ENCODE results near the gene FUT7. TPM values are rescaled to one million over a fixed set of nuclear protein-coding genes. Genes with fewer than 3 reads are reported as not detected.

FUT7 gene
- total and polyA plus RNA-seq, 4 experiments from 2014 or later = 3.4 to 43.8 (median 13.6) TPM

DNA sequence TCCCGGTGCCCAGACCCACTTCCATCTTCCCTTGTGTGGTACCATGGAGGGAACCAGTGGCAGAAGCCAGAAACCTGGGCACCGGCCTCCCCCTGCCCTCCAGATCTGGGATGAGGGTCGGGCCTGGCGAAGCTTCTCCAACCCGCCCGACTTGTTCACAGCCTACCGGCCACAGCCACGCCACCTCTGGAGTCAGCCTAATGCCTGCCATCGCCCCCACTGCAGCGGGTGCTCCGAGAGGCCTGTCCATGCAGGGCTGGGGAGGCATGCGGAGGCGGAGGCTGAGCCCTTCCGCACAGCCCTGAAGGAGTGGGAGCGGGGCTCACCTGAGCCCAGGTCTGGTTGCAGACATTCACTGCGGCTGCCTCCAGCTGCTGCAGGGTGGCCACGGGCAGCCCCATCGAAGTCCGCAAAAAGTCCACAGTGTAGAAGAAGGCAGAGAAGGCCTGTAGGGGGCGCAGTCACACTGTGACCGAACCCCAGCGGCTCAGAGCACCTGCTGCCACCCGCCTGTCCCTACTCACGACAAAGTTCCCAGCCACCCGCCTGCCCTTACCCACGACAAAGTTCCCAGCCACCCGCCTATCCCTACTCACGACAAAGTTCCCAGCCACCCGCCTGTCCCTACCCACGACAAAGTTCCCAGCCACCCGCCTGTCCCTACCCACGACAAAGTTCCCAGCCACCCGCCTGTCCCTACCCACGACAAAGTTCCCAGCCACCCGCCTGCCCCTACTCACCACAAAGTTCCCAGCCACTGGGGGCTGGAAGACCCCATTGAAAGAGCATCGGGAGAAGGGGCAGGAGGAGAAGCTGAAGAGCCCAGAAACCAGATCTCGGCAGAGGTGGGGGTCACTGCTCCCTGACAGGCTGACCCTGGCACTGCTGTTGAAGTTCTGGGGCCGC, 17.9 kb upstream of the FUT7 start:
- POLR2A ChIA-PET (ENCODE audit: partially characterized antibody) = no interaction called here
- H3K27ac ChIP-seq (ENCODE audit: low read depth, low read length) = no peak overlapping the region
- Mint-ChIP-seq H3K36me3 (no peaks in the 10 kb centered on the region), H3K27ac (peak overlapping the region in 3 of 7 donors; percentile 35 to 78 (median 74)), H3K27me3 (peaks cover 15 to 21% of the 10 kb centered on the region in 2 donors), H3K9me3 (peaks cover 0 to 5% (median 0%) of the 10 kb centered on the region in 8 donors), H3K4me3 (peak overlapping the region in 3 of 8 donors; percentile 31 to 52 (median 36)), H3K4me1 (peaks cover 1 to 17% (median 5%) of the 10 kb centered on the region in 4 donors)
- H3K27me3 ChIP-seq (ENCODE audit: insufficient read depth, low read length) = peaks cover 51% of the 10 kb centered on the region
- intact Hi-C loops (cut with micrococcal nuclease) = no loop called here
- peaks cover 32% of the 10 kb centered on the region for H3K4me1 ChIP-seq (ENCODE audit: insufficient read depth, low read length)
- DNase-seq = peak in 3 of 5 donors; percentile 44 to 54 (median 52)
- no peak overlapping the region for H3K4me3 ChIP-seq (ENCODE audit: low read length in 2 of 2)
- H3K9me3 ChIP-seq (ENCODE audit: control insufficient read depth in 1 of 2, low read length in 2 of 2) = no peaks in the 10 kb centered on the region
- no peaks in the 10 kb centered on the region for H3K36me3 ChIP-seq (ENCODE audit: insufficient read depth, low read length)
- CTCF ChIA-PET (ENCODE audit: partially characterized antibody) = no interaction called here

DNA sequence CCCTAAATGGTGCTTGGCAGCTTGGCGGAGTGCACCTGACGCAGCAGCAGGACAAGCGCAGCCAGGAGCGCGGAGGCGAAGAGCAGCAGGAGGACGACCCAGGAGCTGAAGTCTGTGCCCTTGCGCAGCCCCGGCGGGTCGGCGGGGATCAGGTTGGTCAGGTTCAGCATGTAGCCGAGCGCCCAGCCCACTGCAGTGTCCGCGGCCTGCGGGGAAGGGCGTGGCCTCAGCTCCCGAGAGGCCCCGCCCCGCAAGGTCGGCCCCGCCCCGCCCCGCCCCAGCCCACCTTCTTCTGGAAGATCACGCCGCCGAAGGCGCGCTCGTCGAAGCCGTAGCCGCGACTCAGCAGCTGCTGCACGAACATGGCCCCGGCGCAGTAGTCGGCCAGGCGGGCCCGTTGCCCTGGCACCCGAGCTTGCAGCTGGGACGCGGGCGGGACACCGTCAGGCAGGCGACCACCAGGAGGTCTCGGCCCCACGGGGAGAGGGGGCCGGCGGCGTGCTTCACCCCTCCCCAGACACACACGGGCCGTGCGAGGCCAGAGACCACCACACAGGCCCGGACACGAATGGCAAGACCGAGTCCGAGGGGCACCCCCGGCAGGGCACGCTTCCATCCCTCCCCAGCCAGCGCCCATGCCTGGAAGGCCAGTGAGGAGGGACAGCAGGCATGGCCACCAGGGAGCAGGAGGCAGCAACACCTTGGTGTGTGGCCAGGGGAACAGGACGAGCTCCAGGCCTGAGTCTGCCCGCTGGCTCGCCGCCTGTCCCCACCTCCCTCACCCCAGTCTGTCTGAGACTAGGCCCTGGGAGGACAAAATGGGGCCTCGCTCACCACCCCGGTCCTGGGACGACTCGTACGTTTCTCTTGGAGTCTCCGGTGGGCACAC, 17.0 kb upstream of the FUT7 start:
- Mint-ChIP-seq H3K9me3 (peaks cover 0 to 5% (median 0%) of the 10 kb centered on the region in 8 donors), H3K4me3 (peak overlapping the region in 1 of 8 donors; percentile 52), H3K36me3 (no peaks in the 10 kb centered on the region), H3K27ac (peak overlapping the region in 2 of 7 donors; percentile 23 to 35), H3K27me3 (peaks cover 16 to 22% of the 10 kb centered on the region in 2 donors), H3K4me1 (peaks cover 3 to 22% (median 9%) of the 10 kb centered on the region in 4 donors)
- H3K36me3 ChIP-seq (ENCODE audit: insufficient read depth, low read length) = no peaks in the 10 kb centered on the region
- no peak for DNase-seq
- no peak overlapping the region for H3K27ac ChIP-seq (ENCODE audit: low read depth, low read length)
- H3K27me3 ChIP-seq (ENCODE audit: insufficient read depth, low read length) = peaks cover 51% of the 10 kb centered on the region
- H3K9me3 ChIP-seq (ENCODE audit: control insufficient read depth in 1 of 2, low read length in 2 of 2) = no peaks in the 10 kb centered on the region
- H3K4me1 ChIP-seq (ENCODE audit: insufficient read depth, low read length) = peaks cover 41% of the 10 kb centered on the region
- intact Hi-C loops (cut with micrococcal nuclease) = no loop called here
- CTCF ChIA-PET (ENCODE audit: partially characterized antibody) = interaction anchor here (2.7 kb wide), 1 partner anchor 18 kb away, joined by 58 read pairs; no protein-coding TSS in a partner anchor
- POLR2A ChIA-PET (ENCODE audit: partially characterized antibody) = interaction anchor here (2.3 kb wide), 1 partner anchor 21 kb away, joined by 12 read pairs; the partner anchor contains the start of gene SAPCD2
- H3K4me3 ChIP-seq (ENCODE audit: low read length in 2 of 2) = no peak overlapping the region

DNA sequence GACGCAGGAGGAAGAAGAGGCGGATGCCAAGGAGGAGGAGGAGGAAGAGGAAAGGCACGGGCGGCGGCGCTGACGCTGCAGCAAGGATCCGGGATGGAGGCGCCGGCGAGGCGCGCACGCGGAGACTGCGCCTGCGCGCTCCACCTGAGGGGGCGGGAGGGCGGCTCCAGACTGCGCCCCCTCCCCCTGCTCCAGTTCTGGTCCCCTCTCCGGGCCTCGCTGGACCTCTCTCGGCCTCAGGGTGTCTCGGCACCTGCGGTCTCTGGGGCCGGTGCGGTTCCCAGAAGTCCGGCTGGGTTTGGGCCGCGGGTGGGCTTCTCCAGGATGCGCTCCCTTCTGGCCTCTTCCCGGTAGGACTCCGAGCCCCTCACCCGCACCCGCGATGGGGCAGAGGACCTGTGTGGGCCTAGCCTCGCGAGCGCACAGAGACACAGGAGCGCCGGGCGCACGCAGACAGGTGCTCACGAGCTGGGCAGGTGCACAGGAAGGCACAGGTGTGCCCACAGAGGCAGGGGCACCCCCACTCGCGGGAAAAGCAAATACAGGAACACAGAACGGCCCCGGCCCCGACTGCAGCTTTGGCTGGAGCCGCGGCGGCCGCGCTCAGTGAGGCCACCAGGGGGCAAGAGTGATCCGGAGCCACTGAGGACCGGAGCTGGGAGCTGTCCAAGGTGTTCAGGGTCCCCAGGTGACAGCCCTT, 14.3 kb upstream of the FUT7 start, which contains the start of gene NPDC1:
NPDC1 (minus strand) TSS at position 90 of the 700 bp plus-strand sequence. CDS start 188 bp downstream, outside the sequence.
- H3K27ac ChIP-seq (ENCODE audit: low read depth, low read length) = no peak within 1 kb of the TSS
- peak within 1 kb of the TSS; percentile 72 to 88 (median 82) for H3K4me3 Mint-ChIP-seq
- peaks cover 32% of the 10 kb centered on the region for H3K27me3 ChIP-seq (ENCODE audit: insufficient read depth, low read length)
- intact Hi-C loops (cut with micrococcal nuclease) = loop anchor here (1.0 kb wide), 2 partner anchors 21 to 181 kb away; partner anchors contain the start of gene RNF224
- peaks cover 15 to 19% of the 10 kb centered on the region in 2 donors for H3K27me3 Mint-ChIP-seq
- ChIA-PET POLR2A (ENCODE audit: partially characterized antibody) (interaction anchor here (0.7 to 2.3 kb wide), 15 partner anchors 9 to 239 kb away, joined by 3 to 12 read pairs (median 4); partner anchors contain the start of genes MAN1B1, SAPCD2 and UAP1L1), CTCF (ENCODE audit: partially characterized antibody) (interaction anchor here (0.6 to 2.7 kb wide), 34 partner anchors 8 to 1075 kb away, joined by 3 to 58 read pairs (median 4); partner anchors contain the start of genes CLIC3, FUT7, MAN1B1 and PAXX)
- H3K4me1 Mint-ChIP-seq = peaks cover 3 to 22% (median 9%) of the 10 kb centered on the region in 4 donors
- peaks cover 37% of the 10 kb centered on the region for H3K4me1 ChIP-seq (ENCODE audit: insufficient read depth, low read length)
- H3K9me3 Mint-ChIP-seq = peaks cover 0 to 5% (median 0%) of the 10 kb centered on the region in 8 donors
- no peaks in the 10 kb centered on the region for H3K36me3 ChIP-seq (ENCODE audit: insufficient read depth, low read length)
- H3K9me3 ChIP-seq (ENCODE audit: control insufficient read depth in 1 of 2, low read length in 2 of 2) = no peaks in the 10 kb centered on the region
- peak within 1 kb of the TSS in 1 of 2 donors; percentile 72 for H3K4me3 ChIP-seq (ENCODE audit: low read length in 2 of 2)
- H3K27ac Mint-ChIP-seq = peak within 1 kb of the TSS in 3 of 7 donors; percentile 52 to 84 (median 53)
- H3K36me3 Mint-ChIP-seq = no peaks in the 10 kb centered on the region
- peak; percentile 72 to 79 (median 77) for DNase-seq

- ChIA-PET POLR2A (ENCODE audit: partially characterized antibody) (interaction anchor here (1.2 to 2.1 kb wide), 3 partner anchors 10 to 52 kb away, joined by 3 to 9 read pairs (median 5); partner anchors contain the start of gene ABCA2), CTCF (ENCODE audit: partially characterized antibody) (interaction anchor here (1.0 to 2.7 kb wide), 9 partner anchors 10 to 252 kb away, joined by 3 to 58 read pairs (median 6); partner anchors contain the start of gene FUT7)
- peak overlapping the region in 1 of 2 donors; percentile 72 for H3K4me3 ChIP-seq (ENCODE audit: low read length in 2 of 2)
- intact Hi-C loops (cut with micrococcal nuclease) = loop anchor here (1.0 kb wide), 2 partner anchors 22 to 182 kb away; partner anchors contain the start of gene RNF224
- DNase-seq = no peak
- peaks cover 37% of the 10 kb centered on the region for H3K4me1 ChIP-seq (ENCODE audit: insufficient read depth, low read length)
- peaks cover 31% of the 10 kb centered on the region for H3K27me3 ChIP-seq (ENCODE audit: insufficient read depth, low read length)
- H3K4me3 Mint-ChIP-seq = peak overlapping the region; percentile 63 to 88 (median 82)
- peaks cover 13 to 18% of the 10 kb centered on the region in 2 donors for H3K27me3 Mint-ChIP-seq
- no peaks in the 10 kb centered on the region for H3K36me3 Mint-ChIP-seq
- peak overlapping the region in 1 of 7 donors; percentile 44 for H3K27ac Mint-ChIP-seq
- peaks cover 0 to 4% (median 0%) of the 10 kb centered on the region in 8 donors for H3K9me3 Mint-ChIP-seq
- no peaks in the 10 kb centered on the region for H3K36me3 ChIP-seq (ENCODE audit: insufficient read depth, low read length)
- H3K4me1 Mint-ChIP-seq = peaks cover 3 to 22% (median 9%) of the 10 kb centered on the region in 4 donors
- no peak overlapping the region for H3K27ac ChIP-seq (ENCODE audit: low read depth, low read length)
- no peaks in the 10 kb centered on the region for H3K9me3 ChIP-seq (ENCODE audit: control insufficient read depth in 1 of 2, low read length in 2 of 2)
These were observed 13.6 kb upstream of the FUT7 start for GRCh38 chr9:137045294-137046087.

DNA sequence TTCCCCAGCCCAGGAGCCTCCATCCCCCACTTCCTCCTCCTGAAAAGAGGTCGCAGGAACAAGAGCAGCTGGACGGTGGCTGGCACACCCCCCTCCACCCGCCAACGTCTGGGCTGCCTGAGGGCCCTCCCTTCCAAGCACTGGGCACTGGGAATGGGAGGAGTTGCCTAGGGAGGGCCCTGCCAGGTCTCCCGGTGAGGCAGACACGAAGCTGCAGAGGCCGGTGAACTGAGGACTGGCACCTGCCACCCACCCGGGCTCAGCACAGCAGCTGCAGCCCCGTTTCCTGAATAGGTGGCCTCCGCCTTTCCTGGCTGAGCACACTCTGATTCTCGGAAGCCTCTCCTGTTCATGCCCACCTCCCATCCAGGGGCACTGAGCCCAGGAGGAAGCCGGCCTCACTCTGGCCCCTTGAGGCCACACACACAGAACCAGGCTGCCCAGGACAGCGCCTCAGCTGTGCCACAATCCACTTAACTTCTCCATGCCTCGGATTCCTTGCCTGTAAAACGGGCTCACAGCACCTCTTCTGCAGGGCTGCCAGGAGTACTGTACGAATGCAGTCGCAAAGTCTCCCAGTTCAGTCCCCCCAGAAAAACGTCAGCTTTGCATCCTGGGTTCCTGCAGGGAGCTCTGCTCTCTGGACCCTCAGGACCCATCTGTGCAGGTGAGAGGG, 12.8 kb upstream of the FUT7 start:
- intact Hi-C loops (cut with micrococcal nuclease) = no loop called here
- ChIA-PET CTCF (ENCODE audit: partially characterized antibody) (interaction anchor here (0.9 to 2.5 kb wide), 7 partner anchors 10 to 258 kb away, joined by 3 to 17 read pairs (median 5); partner anchors contain the start of gene MAN1B1), POLR2A (ENCODE audit: partially characterized antibody) (interaction anchor here (0.9 to 2.1 kb wide), 4 partner anchors 9 to 52 kb away, joined by 3 to 9 read pairs (median 4); partner anchors contain the start of genes ABCA2 and MAN1B1)
- Mint-ChIP-seq H3K9me3 (no peaks in the 10 kb centered on the region), H3K27ac (peak overlapping the region in 3 of 7 donors; percentile 44 to 84 (median 53)), H3K27me3 (peaks cover 10 to 14% of the 10 kb centered on the region in 2 donors), H3K4me3 (peak overlapping the region; percentile 63 to 88 (median 82)), H3K36me3 (no peaks in the 10 kb centered on the region), H3K4me1 (peaks cover 3 to 18% (median 8%) of the 10 kb centered on the region in 4 donors)
- Histone ChIP-seq H3K27me3 (ENCODE audit: insufficient read depth, low read length) (peaks cover 23% of the 10 kb centered on the region), H3K4me1 (ENCODE audit: insufficient read depth, low read length) (peaks cover 36% of the 10 kb centered on the region), H3K4me3 (ENCODE audit: low read length in 2 of 2) (peak overlapping the region in 1 of 2 donors; percentile 51), H3K36me3 (ENCODE audit: insufficient read depth, low read length) (no peaks in the 10 kb centered on the region), H3K9me3 (ENCODE audit: control insufficient read depth in 1 of 2, low read length in 2 of 2) (no peaks in the 10 kb centered on the region), H3K27ac (ENCODE audit: low read depth, low read length) (no peak overlapping the region)
- no peak for DNase-seq

Data from CD4-positive, alpha-beta memory T cell (primary cell).